Stimulated activated CD4-positive, alpha-beta T cell treated with anti-CD3 and anti-CD28 coated beads, Interleukin-4, amount 100 ng/mL, for 4 hours (primary cell): ENCODE measurements around the gene FBXO46.

Experiments
- DNase-seq, 2 experiments: peaks; one replicate each; pipeline ENCODE4 v3.0.0-alpha.2; 2020

The FBXO46 gene, protein sequence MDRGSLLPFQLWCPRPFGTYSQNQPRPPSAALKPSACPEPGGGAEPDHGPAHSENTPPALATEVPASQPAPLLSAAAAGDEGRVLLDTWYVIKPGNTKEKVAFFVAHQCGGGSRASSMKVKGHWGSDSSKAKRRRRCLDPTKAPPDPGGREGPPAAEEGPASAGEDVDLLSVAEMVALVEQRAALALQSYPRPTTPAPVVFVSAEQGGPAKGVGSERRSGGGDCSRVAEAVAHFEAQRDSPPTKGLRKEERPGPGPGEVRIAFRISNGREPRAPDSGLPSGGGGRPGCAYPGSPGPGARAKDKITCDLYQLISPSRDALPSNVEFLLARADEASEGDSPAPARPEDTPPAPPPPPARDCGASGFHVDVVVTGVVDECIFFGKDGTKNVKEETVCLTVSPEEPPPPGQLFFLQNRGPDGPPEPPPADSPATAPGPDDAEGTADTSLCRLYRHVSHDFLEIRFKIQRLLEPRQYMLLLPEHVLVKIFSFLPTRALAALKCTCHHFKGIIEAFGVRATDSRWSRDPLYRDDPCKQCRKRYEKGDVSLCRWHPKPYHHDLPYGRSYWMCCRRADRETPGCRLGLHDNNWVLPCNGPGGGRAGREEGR

DNA sequence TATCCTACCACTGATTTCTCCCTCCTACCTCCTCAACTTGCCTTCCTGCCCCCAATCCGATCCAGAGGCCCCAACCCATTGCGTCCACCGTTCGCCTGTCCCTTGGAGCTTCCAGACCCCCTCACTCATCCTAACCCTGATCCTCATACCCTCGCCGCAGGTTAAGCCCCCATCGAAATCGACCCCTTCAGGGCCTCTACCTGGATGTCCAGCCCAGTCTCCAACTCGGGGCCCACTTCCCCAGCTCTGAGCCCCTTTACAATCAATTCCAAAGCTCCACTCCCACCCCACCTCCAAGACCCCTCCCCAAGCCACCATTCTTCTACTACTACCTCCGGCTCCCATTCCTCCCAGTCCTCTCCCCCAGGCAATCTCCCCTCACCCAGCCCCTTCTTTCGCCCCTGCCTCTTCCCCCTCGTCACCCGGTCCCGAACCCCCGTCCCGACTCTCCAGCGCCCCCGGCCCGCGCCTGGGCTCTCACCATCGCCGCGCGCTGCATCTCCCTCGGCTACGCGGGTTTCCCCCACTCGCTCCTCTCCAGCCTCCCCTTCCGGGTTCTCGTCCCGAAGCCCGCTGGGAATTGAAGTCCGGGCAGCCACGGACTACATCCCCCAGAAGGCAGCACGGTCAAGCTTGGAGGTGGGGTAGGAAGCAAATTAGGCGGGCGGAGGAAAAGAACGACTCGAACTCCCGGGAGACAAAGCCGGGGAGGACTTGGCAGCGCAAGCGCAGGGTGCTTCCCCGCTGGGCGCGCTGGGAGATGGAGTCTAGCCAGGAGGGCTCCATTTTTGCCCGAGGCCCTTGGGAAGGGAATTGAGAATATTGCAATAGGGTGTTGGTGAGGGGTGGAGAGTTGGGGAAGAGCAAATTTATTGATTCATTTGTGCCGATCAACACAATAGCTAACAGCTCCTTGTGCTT is at the start of gene FBXO46:
TSS of gene FBXO46 (minus strand) at position 529 of the 921 bp plus-strand sequence. CDS start 17,401 bp downstream, outside the sequence.
- DNase-seq = peak; percentile 86 to 94

DNA sequence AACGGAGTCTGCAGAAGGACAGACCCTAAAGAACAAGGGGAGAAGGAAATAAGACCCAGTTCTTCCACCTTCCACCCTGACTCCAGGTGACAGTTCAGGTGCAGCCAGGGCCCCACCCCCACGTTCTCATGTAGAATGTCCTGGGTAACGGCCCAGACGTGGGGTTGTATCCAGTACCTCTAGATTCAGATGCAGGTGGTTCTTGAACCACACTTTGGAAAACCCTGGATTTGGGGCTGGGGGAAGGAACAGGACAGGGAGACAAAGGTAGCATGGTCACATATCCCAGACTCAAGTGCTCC is 49.4 kb upstream of the FBXO46 start:
- DNase-seq = no peak

DNA sequence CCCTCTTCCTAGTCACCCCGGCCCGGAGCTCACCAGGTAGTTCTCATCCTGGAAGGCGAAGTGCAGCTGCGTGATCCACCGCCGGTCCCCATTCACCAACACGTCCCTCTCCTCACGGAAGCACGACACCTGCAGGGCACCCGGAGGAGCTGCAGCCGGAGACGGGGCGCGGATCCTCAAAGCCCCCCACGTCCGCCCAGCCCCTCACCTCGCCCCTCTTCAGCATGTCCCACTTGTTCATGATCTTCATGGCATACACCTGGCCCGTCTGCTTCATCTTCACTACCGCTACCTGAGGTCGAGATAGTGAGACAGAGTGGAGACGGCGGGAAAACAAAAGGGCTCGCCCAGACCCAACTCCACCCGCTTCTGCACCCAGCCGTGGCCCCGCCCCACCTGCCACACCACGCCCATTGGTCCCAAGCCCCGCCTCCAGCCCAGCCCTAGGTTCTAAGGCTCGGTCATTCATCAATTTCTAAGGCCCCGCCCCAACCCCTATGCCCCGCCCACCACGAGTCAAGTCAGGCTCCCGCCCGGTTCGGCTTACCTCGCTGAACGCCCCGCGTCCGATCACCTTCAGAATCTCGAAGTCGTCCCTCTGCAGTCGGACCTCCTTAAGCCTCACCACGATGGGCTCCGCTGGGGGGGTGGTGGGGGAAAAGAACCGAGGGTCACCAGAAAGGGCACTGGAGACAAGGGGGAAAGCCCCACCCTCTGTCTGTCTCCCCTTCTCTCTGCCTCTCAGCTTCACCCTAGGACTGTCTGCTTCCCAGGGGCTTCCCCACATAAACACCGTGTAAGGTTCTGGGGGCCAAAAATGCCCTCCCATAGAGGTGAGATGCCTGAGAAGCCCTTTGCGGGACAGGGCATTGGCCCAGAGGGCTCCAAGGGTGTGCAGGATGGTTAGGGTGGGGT is 48.8 kb upstream of the FBXO46 start:
- DNase-seq = peak; percentile 75 to 86

DNA sequence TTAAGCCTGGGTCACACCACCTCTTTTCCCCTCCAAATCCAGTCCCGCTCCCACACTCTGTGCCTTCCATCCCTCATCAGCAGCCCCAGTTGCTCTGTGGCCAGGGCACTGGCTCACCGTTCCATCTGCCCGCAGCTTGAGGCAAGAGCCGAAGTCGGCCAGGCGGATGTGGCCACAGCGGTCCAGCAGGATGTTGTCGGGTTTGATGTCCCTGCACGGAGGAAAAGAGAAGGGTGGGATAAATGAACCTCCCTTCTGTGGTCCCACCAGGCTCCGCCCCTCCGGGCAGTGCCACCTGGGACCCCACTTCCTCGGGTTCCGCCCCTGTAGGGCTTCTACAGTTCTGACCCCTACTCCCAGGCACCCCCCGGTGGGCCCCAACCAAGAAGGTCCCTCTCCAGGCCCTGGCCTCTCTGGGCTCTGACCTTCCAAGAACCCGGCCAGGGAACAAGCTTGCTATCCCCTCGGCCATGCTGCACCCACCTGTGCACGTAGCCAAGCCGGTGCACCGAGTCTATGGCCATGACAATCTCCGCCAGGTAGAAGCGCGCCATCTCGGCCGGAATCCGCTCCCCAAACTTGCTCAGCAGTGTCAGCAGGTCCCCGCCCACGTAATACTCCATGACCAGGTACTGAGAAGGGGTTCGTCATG is 47.4 kb upstream of the FBXO46 start:
- no peak for DNase-seq

DNA sequence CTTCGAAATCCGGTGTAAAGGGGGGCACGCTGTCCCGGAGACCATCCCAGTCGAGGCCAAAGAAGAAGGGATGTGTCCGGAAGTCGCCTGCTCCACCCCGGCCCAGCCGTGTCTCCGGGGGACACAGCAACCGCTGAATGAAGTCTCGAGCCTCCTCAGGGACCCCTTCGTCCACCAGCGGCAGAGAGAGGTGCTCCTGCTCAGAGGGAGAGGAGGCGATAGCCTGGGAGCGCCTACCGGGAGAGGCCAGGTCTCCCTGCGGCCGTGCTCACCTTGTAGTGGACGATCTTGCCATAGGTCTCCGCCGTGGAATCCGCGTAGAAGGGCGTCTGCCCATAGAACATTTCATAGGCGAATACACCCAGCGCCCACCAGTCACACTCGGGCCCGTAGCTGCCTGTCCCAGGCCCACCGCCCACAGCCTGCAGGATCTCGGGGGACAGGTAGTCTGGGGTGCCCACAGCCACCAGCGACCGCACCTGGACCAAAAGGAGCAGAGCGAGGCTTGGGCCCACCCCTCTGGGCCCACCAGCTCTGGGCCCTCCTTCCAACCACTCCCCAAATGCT is 46.8 kb upstream of the FBXO46 start:
- DNase-seq = no peak

DNA sequence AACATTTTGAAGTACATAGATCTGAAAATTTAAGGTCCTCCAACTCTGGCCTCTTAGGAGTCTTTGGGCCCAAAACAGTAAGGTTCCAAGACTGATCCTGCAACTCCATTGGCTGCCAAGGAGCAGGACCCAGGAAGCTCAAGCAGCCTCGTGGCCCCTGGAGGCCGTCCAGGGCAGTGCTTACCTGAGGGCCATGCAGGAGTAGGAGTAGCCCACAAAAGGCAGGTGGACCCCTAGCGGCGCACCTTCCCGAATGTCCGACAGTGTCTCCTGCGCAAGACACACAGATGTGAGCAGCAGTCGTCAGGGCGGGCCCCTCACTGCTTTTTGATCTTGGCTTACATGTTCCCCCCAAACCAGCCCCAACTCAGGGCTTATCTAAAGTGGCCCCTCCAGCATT is 44.1 kb upstream of the FBXO46 start:
- DNase-seq = no peak

DNA sequence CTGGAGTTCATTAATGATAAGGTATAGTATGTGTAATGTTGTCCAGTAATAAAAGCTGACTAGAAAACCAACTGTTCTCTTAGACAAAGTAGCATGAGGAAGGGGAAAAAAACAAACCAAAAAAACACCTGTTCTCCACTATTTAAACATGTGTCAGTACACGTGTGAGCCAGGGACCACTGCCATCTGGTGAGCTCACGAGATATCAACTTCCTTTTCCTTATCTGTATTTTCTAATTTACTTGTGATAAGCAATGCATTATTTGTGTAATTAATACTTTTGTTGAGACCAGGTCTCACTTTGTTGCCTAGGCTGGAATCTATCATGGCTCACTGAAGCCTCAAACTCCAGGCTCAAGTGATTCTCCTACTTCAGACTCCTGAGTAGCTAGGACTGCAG is 42.7 kb upstream of the FBXO46 start:
- no peak for DNase-seq

DNA sequence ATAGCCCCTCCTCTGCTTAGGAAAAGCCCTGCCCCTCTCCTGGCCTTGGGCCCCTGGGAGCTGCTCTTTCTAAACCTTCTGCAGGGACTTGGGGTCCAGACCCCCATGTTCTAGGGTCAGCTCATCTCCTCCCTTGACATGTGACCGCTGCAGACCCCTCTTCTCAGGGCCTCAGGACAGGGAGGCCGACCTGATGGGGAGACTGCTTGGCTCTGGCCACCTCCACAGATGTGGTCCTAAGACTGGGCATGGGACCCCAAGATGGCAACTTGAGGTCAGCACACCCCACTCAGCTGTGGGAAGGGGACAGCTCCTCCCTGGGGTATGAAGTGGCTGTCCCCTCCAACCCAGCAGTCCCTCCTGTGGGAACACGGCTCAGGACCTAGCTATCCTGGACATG is 42.2 kb upstream of the FBXO46 start:
- no peak for DNase-seq

DNA sequence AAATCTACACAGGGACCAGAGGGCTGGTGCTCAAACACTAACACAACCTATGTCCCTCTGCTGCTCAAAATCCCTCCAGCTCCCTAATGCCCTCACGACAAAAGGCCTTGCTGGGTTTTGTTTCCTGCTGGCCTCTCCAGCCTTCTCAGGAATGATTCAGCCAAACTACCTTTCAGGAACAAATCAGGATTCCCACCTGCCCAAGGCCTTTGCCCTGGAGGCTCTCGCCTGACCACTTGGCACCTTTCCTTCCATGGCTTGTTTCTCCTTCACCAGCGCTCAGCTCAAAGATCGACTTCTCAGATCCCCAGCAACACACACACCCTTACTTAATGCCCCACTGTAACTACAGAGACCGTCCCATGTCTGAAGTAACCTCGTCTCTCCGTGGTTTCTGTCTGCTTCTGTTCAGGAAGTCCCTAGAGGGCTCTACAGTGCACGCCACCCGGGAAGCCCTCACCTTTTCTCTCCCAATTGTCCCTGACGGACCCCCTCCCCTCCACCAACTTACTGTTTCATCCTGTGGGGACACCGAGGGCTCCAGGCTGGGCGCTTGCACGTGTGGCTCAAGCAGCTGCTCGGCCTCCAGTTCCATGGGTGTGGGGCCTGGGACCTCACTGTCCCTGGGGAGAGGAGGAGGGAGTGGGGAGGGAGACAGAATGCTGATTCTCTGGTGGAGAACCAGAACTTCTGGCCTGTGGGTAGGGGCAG is 41.6 kb upstream of the FBXO46 start:
- DNase-seq = no peak

DNA sequence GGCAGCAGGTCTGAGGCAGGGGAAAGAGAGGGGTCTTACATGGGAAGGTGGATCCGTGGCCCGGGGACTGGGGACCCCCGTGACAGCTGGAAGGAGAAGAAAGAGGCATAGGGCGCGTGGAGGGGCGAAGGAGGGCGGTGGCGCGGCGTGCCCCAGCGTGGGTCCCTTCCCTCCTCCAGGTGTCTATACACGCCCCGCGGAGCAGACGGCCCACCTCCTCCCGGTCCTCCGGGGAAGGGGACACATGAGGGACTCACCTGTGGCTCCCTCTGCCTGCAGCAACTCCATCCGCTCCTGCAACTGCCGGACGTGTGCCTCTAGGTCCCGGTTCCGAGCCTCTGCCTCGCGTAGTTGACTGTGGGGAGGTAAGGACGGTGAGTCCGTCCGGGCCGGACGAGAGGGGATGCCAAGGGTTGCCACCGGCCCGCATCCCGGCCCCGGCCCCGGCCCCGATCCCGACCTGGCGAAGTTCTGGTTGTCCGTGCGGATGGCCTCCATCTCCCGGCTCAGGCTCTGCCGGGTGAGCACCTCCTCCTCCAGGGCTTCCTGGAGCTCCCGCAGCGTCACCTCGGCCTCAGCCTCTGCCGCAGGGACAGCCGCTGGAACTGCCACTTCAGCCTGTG is 40.7 kb upstream of the FBXO46 start:
- DNase-seq = no peak

DNA sequence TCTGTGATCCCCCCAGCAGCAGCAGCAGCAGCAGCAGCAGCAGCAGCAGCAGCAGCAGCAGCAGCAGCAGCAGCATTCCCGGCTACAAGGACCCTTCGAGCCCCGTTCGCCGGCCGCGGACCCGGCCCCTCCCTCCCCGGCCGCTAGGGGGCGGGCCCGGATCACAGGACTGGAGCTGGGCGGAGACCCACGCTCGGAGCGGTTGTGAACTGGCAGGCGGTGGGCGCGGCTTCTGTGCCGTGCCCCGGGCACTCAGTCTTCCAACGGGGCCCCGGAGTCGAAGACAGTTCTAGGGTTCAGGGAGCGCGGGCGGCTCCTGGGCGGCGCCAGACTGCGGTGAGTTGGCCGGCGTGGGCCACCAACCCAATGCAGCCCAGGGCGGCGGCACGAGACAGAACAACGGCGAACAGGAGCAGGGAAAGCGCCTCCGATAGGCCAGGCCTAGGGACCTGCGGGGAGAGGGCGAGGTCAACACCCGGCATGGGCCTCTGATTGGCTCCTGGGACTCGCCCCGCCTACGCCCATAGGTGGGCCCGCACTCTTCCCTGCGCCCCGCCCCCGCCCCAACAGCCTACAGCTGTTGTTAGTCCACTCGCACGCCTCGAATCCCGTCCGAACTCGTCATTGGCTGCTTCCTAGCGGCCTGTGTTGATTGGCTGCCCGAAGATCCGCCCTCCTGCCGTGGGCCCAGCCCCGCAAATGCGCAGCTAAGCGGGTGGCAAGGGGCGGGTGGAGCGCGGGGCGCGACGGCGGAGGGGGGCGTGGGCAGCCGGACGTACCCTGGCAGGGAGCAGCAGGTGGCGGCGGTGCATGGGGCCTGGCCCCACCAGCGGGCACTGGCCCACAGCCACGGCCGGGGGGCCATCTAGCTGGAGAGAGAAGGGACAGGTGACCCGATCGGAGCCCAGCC is 39.8 kb upstream of the FBXO46 start:
- peak; percentile 87 to 91 for DNase-seq

DNA sequence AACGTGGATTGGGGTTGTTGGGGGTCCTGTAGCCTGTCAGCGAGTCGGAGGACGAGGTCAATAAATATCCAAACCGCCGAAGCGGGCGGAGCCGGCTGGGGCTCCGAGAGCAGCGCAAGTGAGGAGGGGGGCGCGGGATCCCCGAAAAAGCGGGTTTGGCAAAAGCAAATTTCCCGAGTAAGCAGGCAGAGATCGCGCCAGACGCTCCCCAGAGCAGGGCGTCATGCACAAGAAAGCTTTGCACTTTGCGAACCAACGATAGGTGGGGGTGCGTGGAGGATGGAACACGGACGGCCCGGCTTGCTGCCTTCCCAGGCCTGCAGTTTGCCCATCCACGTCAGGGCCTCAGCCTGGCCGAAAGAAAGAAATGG is 39.1 kb upstream of the FBXO46 start:
- DNase-seq = no peak

DNA sequence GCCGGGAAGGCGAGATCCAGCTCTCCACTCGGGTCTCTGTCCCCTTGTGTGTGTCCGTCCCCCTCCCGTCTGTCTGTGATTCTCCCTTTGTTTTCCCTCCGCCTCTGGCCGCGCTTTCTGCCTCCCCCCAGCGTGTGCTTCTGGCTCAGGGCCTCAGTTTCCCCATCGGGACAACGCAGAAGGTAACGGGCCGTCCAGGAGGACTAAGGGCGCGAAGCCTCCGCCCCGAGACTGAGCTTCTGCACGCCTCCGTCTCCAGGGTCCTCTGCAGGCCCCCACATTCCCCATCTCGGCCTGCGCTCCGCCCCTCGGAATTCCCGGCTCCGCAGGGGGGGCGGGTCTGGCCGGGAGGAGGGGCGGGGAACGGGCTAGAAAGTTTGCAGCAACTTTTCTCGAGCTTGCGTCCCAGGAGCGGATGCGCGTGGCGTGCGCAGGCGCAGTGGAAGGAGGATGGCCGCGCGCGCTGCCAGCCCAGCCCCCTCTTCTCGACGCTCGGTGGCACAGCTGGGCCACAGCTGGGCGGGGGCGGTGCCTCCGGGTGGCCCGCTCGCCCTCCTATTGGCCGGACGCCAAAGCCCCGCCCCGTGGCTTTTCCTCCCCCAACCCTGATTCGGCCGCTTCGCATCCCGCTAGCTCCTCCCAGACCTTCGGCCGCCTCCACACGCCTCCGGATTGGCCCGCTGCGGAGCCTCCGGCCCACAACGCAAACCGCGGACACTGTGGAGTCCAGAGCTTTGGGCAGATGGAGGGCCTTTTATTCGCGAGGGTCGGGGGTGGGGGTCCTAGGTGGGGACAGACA is 38.5 kb upstream of the FBXO46 start, which contains the start of gene SIX5:
TSS of gene SIX5 (minus strand) at position 269 of the 799 bp plus-strand sequence. CDS start 408 bp downstream, outside the sequence.
- DNase-seq = peak; percentile 90 to 94

DNA sequence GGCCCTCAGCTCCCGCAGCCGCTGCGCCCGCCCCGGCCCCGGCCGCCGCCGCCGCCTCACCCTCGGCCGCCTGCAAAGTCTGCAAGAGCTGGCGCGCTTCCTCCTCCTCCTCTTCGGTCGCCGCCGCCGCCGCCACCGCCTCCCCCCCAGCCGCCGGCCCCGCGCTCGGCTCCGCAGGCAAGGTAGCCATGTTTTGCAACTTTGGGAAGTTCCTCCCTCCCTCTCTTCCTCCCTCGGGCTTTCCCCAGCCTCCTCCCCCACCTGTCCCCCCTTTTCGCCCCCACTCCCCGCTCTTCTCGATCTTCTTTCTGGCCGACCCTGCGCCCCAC is 37.9 kb upstream of the FBXO46 start:
- peak; percentile 21 to 37 for DNase-seq

DNA sequence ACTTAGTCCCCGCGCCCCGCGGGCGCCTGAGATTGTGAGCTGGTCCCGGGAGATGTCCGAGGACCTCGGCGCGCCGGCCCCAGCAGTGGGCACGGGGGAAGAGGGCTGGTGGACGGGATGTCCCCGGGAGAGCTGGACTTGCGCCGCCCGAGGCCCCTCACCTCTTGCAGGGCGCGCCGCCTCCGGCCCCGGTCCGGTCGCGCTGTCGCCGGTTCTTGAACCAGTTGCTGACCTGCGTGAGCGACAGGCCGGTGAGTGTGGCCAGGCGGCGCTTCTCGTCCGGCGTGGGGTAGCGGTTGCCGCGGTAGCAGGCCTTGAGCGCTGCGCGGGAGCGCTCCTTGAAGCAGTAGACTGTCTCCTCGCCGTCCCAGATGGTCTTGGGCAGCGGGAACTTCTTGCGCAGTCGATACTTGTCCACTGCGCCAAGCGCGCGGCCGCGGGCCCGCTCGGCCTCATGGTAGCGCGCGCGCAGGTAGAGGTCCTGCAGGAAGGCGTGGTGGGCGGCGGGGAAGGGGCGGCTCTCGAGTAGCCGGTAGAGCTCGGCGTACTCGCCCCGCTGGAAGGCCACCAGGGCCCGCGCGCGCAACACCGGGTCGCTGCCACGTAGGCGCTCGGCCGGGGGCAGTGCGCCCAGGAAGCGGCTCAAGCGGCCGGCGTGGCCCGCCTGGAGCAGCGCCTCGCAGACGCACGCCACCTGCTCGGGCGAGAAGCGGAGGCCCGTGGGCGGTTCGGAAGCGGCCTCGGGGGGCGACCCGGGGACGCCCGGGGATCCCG is 37.4 kb upstream of the FBXO46 start:
- DNase-seq = peak in 1 of 2 experiments; percentile 25

DNA sequence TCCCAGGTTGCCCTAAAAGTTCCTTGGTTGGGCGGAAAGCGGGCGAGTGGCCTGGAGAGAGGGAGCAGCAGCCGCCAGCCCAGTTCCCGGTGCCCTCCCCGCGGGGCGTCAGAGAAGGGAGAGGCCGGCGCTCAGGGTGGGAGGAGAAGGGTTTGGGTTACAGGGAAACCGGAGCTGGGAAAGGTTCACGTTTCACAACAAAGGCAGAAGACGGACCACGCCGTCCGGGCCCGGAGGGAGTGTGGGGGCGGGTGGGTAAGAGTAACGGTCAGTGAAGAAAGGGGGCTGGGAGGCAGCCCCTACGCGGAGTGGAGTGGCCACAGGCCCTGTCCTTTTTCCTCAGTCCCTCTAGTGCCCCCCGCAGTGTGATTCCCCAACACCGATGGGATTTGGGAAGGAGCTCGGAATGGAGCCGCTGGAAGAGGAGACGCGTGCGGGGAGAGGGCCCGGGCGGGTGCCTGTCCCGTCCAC is 36.7 kb upstream of the FBXO46 start:
- DNase-seq = no peak

DNA sequence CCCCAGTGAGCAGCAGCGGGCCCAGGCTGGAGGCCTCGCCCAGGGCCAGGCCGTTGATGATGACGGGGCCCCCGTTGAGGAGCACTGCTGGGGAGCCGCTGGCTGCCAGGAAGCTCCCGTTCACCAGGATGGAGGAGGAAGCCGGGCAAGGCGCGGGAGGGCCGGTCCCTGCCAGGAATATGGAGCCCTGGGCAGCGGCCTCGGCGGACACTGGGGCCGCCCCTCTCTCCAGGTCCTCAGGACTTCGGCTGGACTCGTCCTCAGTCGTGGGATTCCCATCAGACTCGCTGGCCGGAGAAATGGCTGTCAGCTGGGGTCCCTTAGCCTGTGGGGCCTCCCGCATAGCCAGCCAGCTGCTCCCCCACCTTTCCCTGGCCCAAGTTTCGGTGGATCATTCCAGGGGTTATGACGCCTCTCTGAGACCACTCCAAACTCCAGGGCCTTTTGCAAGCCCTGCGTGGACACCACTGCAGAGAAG is 36.2 kb upstream of the FBXO46 start:
- DNase-seq = no peak
